ENCODE results near the gene PROX1. TPM values are rescaled to one million over a fixed set of nuclear protein-coding genes. Genes with fewer than 3 reads are reported as not detected.

PROX1 gene
- total RNA-seq, 1 experiment from 2014 or later, result 0.14 TPM

DNA sequence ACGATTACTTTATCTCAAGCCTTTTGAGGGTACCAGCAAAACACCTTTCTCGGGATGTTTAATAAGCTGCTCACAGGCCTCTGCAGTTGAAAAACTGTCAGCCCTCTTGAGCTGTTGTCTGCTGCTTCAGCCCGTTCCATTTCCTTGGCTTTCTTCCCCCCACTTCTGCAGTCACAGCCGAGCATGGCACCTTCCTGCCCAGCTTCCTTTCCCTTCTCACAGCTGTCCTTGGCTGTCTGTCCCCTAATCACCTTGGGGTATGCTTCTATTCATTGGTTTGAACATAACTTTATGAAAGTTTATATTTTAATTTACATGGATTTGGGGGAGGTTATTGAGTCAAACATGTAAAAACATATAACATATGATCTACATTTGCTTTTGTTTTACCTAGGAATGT, 6.9 kb upstream of the PROX1 start:
- DNase-seq (ENCODE audit: low spot score), result no peak

- DNase-seq (ENCODE audit: low spot score), result no peak
These were observed 5.5 kb upstream of the PROX1 start for GRCh38 chr1:213982289-213982671.

- DNase-seq (ENCODE audit: low spot score), result no peak
These were observed 4.9 kb upstream of the PROX1 start for GRCh38 chr1:213982672-213983492.

GRCh38 chr1:213983493-213984386, 4.0 kb upstream of the PROX1 start:
- no peak for DNase-seq (ENCODE audit: low spot score)

GRCh38 chr1:213984387-213985208, 3.2 kb upstream of the PROX1 start:
- no peak for DNase-seq (ENCODE audit: low spot score)

DNA sequence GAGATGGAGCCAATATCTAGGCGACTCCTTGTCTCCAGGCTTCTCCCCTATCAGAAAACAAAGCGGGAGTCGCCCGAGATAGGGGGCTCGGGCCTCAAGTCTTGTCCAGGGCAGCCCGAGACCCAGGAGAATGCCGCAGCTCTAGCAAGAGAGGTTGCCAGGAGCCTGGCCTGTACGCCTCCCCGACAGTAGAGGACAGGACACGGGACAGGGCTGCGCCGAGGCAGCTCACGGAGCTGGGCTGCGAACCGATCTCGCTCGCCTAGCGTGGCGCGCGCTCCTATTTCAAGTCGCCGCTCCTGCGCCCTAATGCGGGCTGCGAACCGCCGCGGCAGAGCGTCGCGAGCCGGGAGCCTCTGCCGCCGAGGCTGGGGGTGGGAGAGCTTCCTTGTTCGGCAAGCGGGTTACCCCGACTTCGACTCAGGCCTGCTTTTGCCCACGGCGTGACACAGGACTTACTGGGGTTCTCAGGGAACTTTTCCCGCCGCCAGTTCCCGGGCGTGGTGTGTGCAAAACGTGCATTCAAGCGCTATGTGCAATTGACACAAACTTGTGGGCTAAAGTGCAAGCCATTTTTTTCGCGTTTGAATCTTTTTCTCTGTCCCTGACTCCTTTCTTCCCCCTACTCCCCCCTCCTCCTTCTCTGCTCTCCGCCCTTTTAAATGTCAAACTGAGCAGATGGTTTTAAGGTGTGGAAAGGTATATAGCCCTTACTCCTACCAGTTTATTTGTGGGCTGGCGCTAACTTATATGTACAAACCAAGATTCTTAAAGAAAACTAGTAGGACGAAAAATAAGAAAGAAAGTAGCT, 2.4 kb upstream of the PROX1 start:
- DNase-seq (ENCODE audit: low spot score), result no peak

DNA sequence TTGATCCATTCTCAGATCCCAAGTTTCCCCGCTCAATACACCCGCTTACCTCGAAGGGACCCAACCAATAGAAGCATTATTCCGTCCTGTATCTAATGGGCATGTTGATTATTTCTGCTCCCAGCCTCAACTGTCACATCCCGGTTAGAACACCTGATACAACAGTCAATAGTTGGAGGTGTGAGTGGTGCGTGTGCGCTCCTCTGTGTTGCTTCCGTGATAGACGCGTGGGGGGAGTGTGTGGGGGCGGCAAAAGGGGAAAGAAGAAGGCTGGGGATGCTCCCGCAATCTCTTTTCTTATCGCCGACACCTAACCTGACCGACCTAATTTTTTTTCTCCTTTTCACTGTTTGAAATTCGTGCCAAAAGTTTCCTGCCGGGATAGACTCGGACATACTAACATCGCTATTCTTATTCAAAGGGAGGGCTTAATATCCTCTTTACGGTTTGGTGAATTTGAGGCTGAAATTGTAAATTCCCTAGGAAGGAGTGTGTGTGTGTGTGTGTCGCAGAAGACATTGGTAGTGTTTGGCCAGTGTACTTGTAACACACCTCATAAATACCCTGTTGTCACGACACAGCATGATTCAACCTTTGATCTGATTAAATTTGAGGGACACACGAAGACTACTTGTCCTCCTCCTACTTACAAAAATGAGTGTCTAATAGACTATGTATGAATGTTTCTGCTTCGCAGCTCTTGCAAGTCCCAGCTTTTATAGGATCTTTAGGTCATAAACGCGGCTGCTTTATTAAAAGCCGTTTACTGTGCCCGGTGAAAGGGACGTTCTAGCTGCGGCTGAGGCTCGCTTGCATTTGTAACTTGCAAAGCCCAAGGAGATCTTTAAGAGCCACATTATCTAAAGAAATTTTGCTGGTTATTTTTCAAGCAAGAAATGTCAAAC, 1.5 kb upstream of the PROX1 start:
- DNase-seq (ENCODE audit: low spot score), result no peak

- no peak for DNase-seq (ENCODE audit: low spot score)
These were observed 885 bp upstream of the PROX1 start for GRCh38 chr1:213986925-213987250.

DNA sequence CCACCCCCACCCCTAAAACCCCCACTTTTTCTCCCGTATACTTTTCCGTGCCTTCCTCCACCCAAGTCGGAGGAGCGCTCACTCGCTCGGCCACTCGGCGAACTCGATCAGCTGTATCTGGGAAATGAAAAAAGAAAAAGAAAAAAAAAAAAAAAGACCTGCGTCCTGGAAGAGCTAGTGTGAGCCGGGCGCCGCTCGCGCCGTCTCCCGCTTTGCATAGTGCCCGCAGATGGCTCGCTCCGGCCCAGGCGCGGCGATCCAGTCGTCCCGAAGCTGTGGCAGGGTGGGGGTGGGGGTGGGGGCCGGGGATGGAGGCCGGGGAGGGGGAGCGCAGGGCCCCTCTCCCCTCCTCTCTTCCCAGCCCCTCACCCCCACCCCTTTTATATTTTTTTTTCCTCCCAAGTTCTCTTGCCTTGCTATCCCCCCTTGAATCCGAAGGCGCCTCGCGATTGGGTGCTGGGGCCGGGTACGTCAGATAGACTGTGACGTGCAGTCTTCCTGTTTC, 299 bp upstream of the PROX1 start:
- no peak for DNase-seq (ENCODE audit: low spot score)

DNA sequence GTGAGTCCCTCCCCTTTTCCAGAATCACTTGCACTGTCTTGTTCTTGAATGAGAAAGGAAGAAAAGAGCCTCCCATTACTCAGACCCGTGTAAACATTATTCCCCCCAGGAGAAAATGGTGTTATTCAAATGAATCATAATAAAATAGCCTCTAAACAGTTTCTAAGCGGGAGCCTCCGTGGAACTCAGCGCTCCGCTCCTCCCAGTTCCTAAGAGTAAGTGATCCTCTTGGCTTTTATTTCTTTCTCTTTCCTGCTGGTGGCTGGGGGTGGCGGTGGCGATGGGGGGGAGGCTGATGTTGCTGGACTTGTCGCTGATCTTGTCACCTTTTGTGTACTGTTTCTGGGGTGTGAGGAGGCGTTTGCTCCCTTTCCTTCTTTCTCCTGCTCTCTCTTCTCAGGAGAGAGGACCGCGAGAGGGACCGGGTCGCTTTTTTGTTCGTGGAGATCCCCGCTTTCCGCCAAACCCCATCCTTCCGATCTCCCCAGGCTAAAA, 781 bp downstream of the PROX1 start:
- DNase-seq (ENCODE audit: low spot score), result no peak

- DNase-seq (ENCODE audit: low spot score), result no peak
These were observed 1.5 kb downstream of the PROX1 start for GRCh38 chr1:213989002-213989855.

- DNase-seq (ENCODE audit: low spot score), result no peak
These were observed 6.2 kb downstream of the PROX1 start for GRCh38 chr1:213993929-213994328.

DNA sequence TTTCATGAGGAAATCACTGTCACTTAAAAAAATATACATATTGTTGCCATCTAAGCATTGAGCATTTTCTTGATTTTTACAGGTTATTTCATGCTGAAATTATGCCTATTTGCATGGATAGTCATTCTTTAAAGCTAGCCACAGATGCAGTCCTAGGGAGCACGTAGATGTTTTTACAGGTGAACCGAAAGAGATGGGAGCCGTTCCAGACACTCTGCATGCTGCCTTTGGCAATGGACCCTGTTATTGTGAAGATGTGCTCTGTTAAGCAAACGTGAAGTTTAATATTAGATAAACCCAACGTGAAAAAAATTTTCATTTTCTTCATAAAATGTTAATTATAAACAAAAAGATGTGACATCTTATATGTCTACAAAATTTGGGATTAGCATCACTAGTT, 7.1 kb downstream of the PROX1 start:
- no peak for DNase-seq (ENCODE audit: low spot score)

GRCh38 chr1:213995603-213996002, 7.8 kb downstream of the PROX1 start:
- no peak for DNase-seq (ENCODE audit: low spot score)

DNA sequence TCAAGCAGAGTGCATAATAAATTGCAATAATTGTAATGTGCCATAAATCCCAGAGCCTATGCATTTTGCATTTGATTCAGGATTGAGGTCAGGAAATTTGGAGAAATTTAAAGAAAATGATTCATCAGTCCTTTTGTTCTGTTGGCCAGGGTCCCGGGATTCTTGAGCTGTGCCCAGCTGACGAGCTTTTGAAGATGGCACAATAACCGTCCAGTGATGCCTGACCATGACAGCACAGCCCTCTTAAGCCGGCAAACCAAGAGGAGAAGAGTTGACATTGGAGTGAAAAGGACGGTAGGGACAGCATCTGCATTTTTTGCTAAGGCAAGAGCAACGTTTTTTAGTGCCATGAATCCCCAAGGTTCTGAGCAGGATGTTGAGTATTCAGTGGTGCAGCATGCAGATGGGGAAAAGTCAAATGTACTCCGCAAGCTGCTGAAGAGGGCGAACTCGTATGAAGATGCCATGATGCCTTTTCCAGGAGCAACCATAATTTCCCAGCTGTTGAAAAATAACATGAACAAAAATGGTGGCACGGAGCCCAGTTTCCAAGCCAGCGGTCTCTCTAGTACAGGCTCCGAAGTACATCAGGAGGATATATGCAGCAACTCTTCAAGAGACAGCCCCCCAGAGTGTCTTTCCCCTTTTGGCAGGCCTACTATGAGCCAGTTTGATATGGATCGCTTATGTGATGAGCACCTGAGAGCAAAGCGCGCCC, 8.7 kb downstream of the PROX1 start:
- no peak for DNase-seq (ENCODE audit: low spot score)

- no peak for DNase-seq (ENCODE audit: low spot score)
These were observed 9.4 kb downstream of the PROX1 start for GRCh38 chr1:213997038-213997771.

GRCh38 chr1:213997772-213998107, 10.0 kb downstream of the PROX1 start:
- DNase-seq (ENCODE audit: low spot score), result no peak

DNA sequence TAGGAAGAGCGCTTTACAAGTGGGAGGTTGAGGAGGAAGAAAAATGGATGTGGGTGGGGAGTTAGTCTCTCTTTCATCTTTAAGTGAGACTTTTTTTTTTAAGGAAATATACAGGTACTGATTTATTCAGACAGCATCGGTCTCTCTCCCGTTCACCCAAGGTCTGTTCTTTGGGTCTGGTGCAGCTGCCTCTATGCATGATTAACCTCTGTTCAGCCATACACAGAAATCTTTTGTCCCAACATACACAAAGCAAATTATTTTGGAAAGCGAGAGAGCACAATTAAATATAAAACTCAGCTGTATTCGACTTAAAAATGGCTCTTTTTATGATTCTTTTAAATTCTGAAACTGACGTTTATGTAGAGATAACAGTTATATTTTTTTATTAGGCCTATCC, 11.0 kb downstream of the PROX1 start:
- no peak for DNase-seq (ENCODE audit: low spot score)

Data from H4 (cell line).